Right cardiac atrium (tissue), 5 donors: ENCODE measurements around the gene EZH1. TPM values are rescaled to one million over a fixed set of nuclear protein-coding genes. Genes with fewer than 3 reads are reported as not detected.

Source experiments
- ATAC-seq, 2 donors: fragments of 200-7000 bp; cut with Tn5 transposase; one replicate each; pipeline versions ENCODE4 v1.8.0 to v1.9.1; 2020; ENCODE audit warnings: moderate library complexity in 2 of 2, mild to moderate bottlenecking in 1 of 2
- DNase-seq, 3 donors: peaks; one replicate each; pipeline ENCODE4 v3.0.0-alpha.2; 2020
- H3K27ac ChIP-seq: one replicate; pipeline ENCODE4 v1.5.1; 2013; ENCODE audit warnings: mild to moderate bottlenecking, low read length, control low read depth, moderate library complexity
- H3K27me3 ChIP-seq: one replicate; pipeline ENCODE4 v1.6.1; 2013; ENCODE audit not compliant: control insufficient read depth, insufficient read depth
- H3K4me1 ChIP-seq: one replicate; pipeline ENCODE4 v1.6.1; 2013; ENCODE audit warnings: low read length; ENCODE audit not compliant: control insufficient read depth, insufficient read depth
- H3K4me3 ChIP-seq: one replicate; pipeline ENCODE4 v1.5.1; 2013; ENCODE audit warnings: low read length, control low read depth
- H3K9me3 ChIP-seq: one replicate; pipeline ENCODE4 v1.6.1; 2013; ENCODE audit warnings: low read length; ENCODE audit not compliant: control insufficient read depth
- WGBS: extraction: QIAGEN DNeasy Blood & Tissue Kit; methylation state at CpG from one replicate; pipeline ENCODE4 v1.1.7; 2013; 5-methylcytosine and 5-hydroxymethylcytosine counted together
- intact Hi-C, 4 donors: fragments of 100-400 bp; cut with DNase I; formaldehyde crosslinking; loops; one replicate each; pipeline versions ENCODE4 v1.11.0 to v1.14.0; 2022 to 2023
- polyA plus RNA-seq: library from polyadenylated mRNA; stranded (reverse); fragments of 200-250 nt; gene quantifications from one replicate; pipeline ENCODE4 v1.2.3, GENCODE V29; 2013
- total RNA-seq, 4 donors: library from RNA; stranded (reverse); fragmentation: NEBNext Ultra II Directional; extraction: Animal tissue kit (Norgen Biotek cat#: 25700); gene quantifications; one replicate each; pipeline ENCODE4 v1.2.1, GENCODE V29; 2021
- donor health status: healthy with polysubstance abuse.
- donor health status: DM: no; HTN: yes; CAD: no.
- donor health status: DM: no; HTN: no; CAD: no.
- donor health status: DM: no; HTN: yes; CAD: no; lungs with severe emphysema.
- donor health status: DM: yes; HTN: yes; CAD: no.

Gene EZH1
- total and polyA plus RNA-seq, 5 donors = 22.5 to 53.2 (median 39.8) TPM

DNA sequence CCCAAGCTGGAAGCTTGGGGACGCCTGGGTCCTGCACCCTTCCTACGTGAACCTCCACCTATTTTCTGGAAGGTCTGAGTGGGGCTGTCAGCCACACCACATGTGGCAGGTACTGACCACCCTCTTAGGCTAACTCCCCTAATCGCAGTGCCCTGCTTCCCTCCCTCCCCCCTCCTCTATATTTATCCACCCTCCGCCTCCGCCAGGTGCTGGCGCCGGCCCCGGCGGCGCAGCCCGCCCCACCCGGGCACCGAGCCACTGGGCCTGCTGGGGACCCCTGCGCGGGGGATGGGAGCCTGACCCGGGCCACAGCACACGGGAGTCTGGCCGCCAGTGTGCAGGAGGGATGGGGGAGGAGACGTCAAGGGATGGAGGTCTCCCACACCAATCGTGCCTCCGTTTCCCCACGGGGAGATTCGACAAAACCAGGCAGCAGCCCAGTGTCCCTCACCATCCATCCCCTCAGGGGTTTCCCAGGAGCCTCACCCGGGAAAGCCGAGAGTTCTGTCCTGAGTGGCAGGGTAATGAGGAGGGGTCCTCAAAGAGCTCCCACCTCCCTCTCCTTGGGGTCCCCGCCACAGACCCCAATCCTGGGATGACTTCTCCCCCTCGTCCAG lies 69.4 kb downstream of the EZH1 start:
- peak in 2 of 3 donors; percentile 76 to 86 for DNase-seq
- peaks cover 5% of the 10 kb centered on the region for H3K4me1 ChIP-seq
- WGBS = 2% methylated on average over 27 of the region's 27 CpGs
- peak overlapping the region; percentile 47 for H3K4me3 ChIP-seq
- intact Hi-C loops = loop anchor here in 3 of 4 donors (5.0 to 10.0 kb wide), 3 partner anchors 68 to 98 kb away; partner anchors contain the start of genes RETREG3 (in 2 of the 3), TUBG1 (in 2 of the 3) and PSMC3IP (in 1 of the 3)
- no peak for ATAC-seq
- no peaks in the 10 kb centered on the region for H3K27me3 ChIP-seq
- H3K9me3 ChIP-seq = no peaks in the 10 kb centered on the region
- peak overlapping the region; percentile 62 for H3K27ac ChIP-seq

GRCh38 chr17:42674755-42675347 lies 70.0 kb downstream of the EZH1 start:
- Histone ChIP-seq H3K4me1 (peaks cover 5% of the 10 kb centered on the region), H3K9me3 (no peaks in the 10 kb centered on the region), H3K4me3 (peak overlapping the region; percentile 47), H3K27ac (peak overlapping the region; percentile 61), H3K27me3 (no peaks in the 10 kb centered on the region)
- WGBS = 30% methylated on average over 9 of the region's 9 CpGs
- DNase-seq = peak in 2 of 3 donors; percentile 68 to 70
- ATAC-seq = no peak
- intact Hi-C loops = loop anchor here in 3 of 4 donors (5.0 to 10.0 kb wide), 3 partner anchors 68 to 98 kb away; partner anchors contain the start of genes RETREG3 (in 2 of the 3), TUBG1 (in 2 of the 3) and PSMC3IP (in 1 of the 3)

- intact Hi-C loops = loop anchor here in 1 of 4 donors (10.0 kb wide), 1 partner anchor 69 kb away; the partner anchor contains the start of genes RETREG3 and TUBG1
- no peaks in the 10 kb centered on the region for H3K9me3 ChIP-seq
- DNase-seq (peak; percentile 80 to 94 (median 89)), ATAC-seq (peak; percentile 2 to 8)
- H3K4me1 ChIP-seq = peaks cover 5% of the 10 kb centered on the region
- peak overlapping the region; percentile 61 for H3K27ac ChIP-seq
- H3K4me3 ChIP-seq = peak overlapping the region; percentile 47
- no peaks in the 10 kb centered on the region for H3K27me3 ChIP-seq
- 11% methylated on average over 32 of the region's 32 CpGs for WGBS
These were observed 70.7 kb downstream of the EZH1 start for GRCh38 chr17:42673885-42674754.

GRCh38 chr17:42673266-42673884 lies 71.5 kb downstream of the EZH1 start:
- intact Hi-C loops = loop anchor here in 1 of 4 donors (10.0 kb wide), 1 partner anchor 69 kb away; the partner anchor contains the start of genes RETREG3 and TUBG1
- WGBS = 58% methylated on average over 30 of the region's 30 CpGs
- Histone ChIP-seq H3K27ac (no peak overlapping the region), H3K9me3 (no peaks in the 10 kb centered on the region), H3K4me1 (peaks cover 4% of the 10 kb centered on the region), H3K4me3 (peak overlapping the region; percentile 47), H3K27me3 (no peaks in the 10 kb centered on the region)
- peak in 2 of 3 donors; percentile 74 to 79 for DNase-seq
- ATAC-seq = no peak

DNA sequence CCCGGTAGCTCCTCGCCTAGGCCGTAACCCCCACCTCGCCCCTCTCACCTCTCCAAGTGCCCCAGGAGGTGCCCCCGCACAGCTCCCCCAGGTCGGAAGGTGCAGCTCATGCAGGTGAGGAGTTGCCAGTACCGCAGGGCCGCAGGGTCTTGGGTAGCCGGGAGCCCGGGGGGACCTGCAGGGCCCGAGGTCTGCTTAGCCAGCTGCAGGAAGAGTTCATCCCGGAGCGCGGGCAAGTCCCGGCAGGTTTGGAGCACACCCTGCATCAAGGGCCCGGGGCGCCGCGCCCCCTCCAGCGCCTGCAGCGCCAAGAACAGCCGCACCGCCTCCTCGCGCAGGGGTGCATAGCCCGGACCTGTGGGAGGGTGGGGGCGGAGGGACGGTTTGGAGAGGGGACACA lies 72.8 kb downstream of the EZH1 start:
- no peaks in the 10 kb centered on the region for H3K27me3 ChIP-seq
- peak in 2 of 3 donors; percentile 60 to 64 for DNase-seq

GRCh38 chr17:42670789-42671657 lies 73.8 kb downstream of the EZH1 start:
- no peaks in the 10 kb centered on the region for H3K9me3 ChIP-seq
- ATAC-seq = no peak
- no peak overlapping the region for H3K27ac ChIP-seq
- intact Hi-C loops = loop anchor here in 1 of 4 donors (10.0 kb wide), 1 partner anchor 66 kb away; the partner anchor contains the start of genes RETREG3 and TUBG1
- WGBS = 79% methylated on average over 50 of the region's 50 CpGs
- peak in 2 of 3 donors; percentile 53 to 68 for DNase-seq
- H3K4me3 ChIP-seq = no peak overlapping the region
- no peaks in the 10 kb centered on the region for H3K27me3 ChIP-seq
- peaks cover 11% of the 10 kb centered on the region for H3K4me1 ChIP-seq

More for the DNA sequence above, 72.8 kb downstream of the EZH1 start:
- no peak overlapping the region for H3K27ac ChIP-seq
- no peak for ATAC-seq
- intact Hi-C loops = loop anchor here in 1 of 4 donors (10.0 kb wide), 1 partner anchor 67 kb away; the partner anchor contains the start of genes RETREG3 and TUBG1
- H3K4me3 ChIP-seq = no peak overlapping the region
- no peaks in the 10 kb centered on the region for H3K9me3 ChIP-seq
- 81% methylated on average over 28 of the region's 28 CpGs for WGBS
- H3K4me1 ChIP-seq = peaks cover 9% of the 10 kb centered on the region

DNA sequence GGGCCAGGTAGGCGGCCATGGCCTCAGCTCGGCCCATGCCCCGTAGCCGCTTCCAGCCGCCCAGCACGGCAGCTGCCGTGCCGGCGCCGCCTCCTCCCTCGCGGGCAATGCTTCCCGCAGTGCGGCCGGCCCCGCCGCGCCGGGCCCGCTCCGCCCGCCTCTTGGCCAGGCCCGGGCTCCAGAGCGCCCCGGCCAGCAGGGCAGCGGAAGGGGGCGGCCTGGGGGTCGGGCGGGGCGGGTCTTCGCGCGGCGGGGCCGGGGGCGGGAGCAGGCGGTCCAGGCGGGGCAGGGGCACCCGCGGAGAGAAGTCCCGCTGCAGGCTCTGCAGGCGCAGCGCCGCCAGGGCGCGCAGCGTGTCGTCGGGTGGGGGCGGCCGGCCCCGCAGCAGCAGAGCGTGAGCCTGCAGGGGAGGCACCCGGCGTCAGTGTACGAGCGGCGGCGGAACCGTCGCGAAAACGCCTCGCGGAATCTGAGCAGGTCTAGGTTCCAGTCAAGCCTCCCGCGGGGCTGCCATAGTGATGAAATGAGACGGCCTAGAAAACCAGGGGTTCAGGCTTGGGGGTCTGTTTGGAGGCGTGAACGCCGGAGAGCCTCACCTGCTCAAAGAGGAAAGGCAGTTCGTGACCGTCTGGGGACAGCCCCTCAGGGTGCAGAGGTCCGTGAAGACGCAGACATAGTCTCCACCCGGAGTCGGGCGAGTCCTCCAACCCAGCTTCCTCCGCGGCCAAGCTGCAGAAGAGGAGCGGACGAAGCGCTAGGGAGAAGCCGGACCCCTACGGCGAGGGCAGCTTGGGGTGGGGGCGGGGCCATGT lies 74.7 kb downstream of the EZH1 start:
- no peak overlapping the region for H3K4me3 ChIP-seq
- intact Hi-C loops = loop anchor here in 1 of 4 donors (10.0 kb wide), 1 partner anchor 65 kb away; the partner anchor contains the start of genes RETREG3 and TUBG1
- no peak for ATAC-seq
- peaks cover 11% of the 10 kb centered on the region for H3K4me1 ChIP-seq
- H3K27ac ChIP-seq = no peak overlapping the region
- no peaks in the 10 kb centered on the region for H3K27me3 ChIP-seq
- no peaks in the 10 kb centered on the region for H3K9me3 ChIP-seq
- peak in 2 of 3 donors; percentile 53 to 68 for DNase-seq
- 67% methylated on average over 87 of the region's 87 CpGs for WGBS

GRCh38 chr17:42669705-42669976 lies 75.2 kb downstream of the EZH1 start:
- DNase-seq (no peak), ATAC-seq (no peak)
- Histone ChIP-seq H3K9me3 (no peaks in the 10 kb centered on the region), H3K27me3 (no peaks in the 10 kb centered on the region), H3K4me1 (peaks cover 9% of the 10 kb centered on the region), H3K27ac (no peak overlapping the region), H3K4me3 (no peak overlapping the region)
- intact Hi-C loops = no loop called here
- WGBS = 82% methylated on average over 12 of the region's 12 CpGs
